ENCODE results near the gene ACSM6. TPM values are rescaled to one million over a fixed set of nuclear protein-coding genes. Genes with fewer than 3 reads are reported as not detected.

ACSM6 gene
- total RNA-seq, 4 donors from 2014 or later = not detected

- intact Hi-C loops (cut with DNase I) = no loop called here
- TF ChIP-seq POLR2A (IDR thresholded peaks at IDR 0.05) (no peak), CTCF (IDR thresholded peaks at IDR 0.05) (no peak)
- H3K4me1 ChIP-seq = peaks cover 20 to 69% (median 52%) of the 10 kb centered on the region in 3 donors
- 8 to 18% methylated on average over 1 of the region's 1 CpG for WGBS, 2 donors
- no peak for DNase-seq
- no peaks in the 10 kb centered on the region for H3K9me3 ChIP-seq
- no peaks in the 10 kb centered on the region for H3K27me3 ChIP-seq
- peak overlapping the region; percentile 73 to 92 (median 86) for H3K27ac ChIP-seq
- H3K36me3 ChIP-seq = peaks cover 0 to 66% (median 6%) of the 10 kb centered on the region in 3 donors
- peak overlapping the region in 1 of 4 donors; percentile 8 for H3K4me3 ChIP-seq
Measured at GRCh38 chr10:95266674-95267095, 72.6 kb downstream of the ACSM6 start.

GRCh38 chr10:95267251-95267650 is 73.2 kb downstream of the ACSM6 start:
- H3K4me3 ChIP-seq = no peak overlapping the region
- peaks cover 20 to 69% (median 52%) of the 10 kb centered on the region in 3 donors for H3K4me1 ChIP-seq
- WGBS, 2 donors = 62 to 65% methylated on average over 3 of the region's 3 CpGs
- H3K9me3 ChIP-seq = no peaks in the 10 kb centered on the region
- H3K27me3 ChIP-seq = no peaks in the 10 kb centered on the region
- DNase-seq = no peak
- H3K27ac ChIP-seq = peak overlapping the region; percentile 73 to 92 (median 88)
- no peak for TF ChIP-seq CTCF (IDR thresholded peaks at IDR 0.05)
- TF ChIP-seq POLR2A (IDR thresholded peaks at IDR 0.05) = no peak
- intact Hi-C loops (cut with DNase I) = no loop called here
- peaks cover 0 to 61% (median 6%) of the 10 kb centered on the region in 3 donors for H3K36me3 ChIP-seq

GRCh38 chr10:95268438-95268837 is 74.4 kb downstream of the ACSM6 start:
- TF ChIP-seq POLR2A (IDR thresholded peaks at IDR 0.05) = no peak
- TF ChIP-seq CTCF (IDR thresholded peaks at IDR 0.05) = no peak
- intact Hi-C loops (cut with DNase I) = no loop called here
- Histone ChIP-seq H3K4me3 (peak overlapping the region in 1 of 4 donors; percentile 4), H3K36me3 (peaks cover 0 to 49% (median 6%) of the 10 kb centered on the region in 3 donors), H3K4me1 (peaks cover 26 to 76% (median 59%) of the 10 kb centered on the region in 3 donors), H3K27me3 (no peaks in the 10 kb centered on the region), H3K27ac (peak overlapping the region; percentile 73 to 92 (median 88)), H3K9me3 (no peaks in the 10 kb centered on the region)
- WGBS, 2 donors = 31 to 39% methylated on average over 10 to 12 of the region's 12 CpGs
- no peak for DNase-seq

GRCh38 chr10:95273393-95274312 is 79.6 kb downstream of the ACSM6 start:
- Histone ChIP-seq H3K36me3 (peaks cover 0 to 22% (median 4%) of the 10 kb centered on the region in 3 donors), H3K27ac (peak overlapping the region; percentile 79 to 93 (median 90)), H3K9me3 (no peaks in the 10 kb centered on the region), H3K4me1 (peaks cover 49 to 77% (median 64%) of the 10 kb centered on the region in 3 donors), H3K27me3 (no peaks in the 10 kb centered on the region), H3K4me3 (peak overlapping the region in 1 of 4 donors; percentile 29)
- WGBS, 2 donors = 25 to 26% methylated on average over 11 to 12 of the region's 13 CpGs
- TF ChIP-seq POLR2A (IDR thresholded peaks at IDR 0.05) (no peak), CTCF (IDR thresholded peaks at IDR 0.05) (no peak)
- intact Hi-C loops (cut with DNase I) = no loop called here
- no peak for DNase-seq
